GM21515 (cell line): ENCODE data around the gene MRPL52.
"Not testable (repeated sequence)": the region's sequence is repeated elsewhere in the genome, so short reads cannot be mapped to it uniquely, and the experiment has no call there.

Experiments used
- ATAC-seq: cut with Tn5 transposase; IDR thresholded peaks from one replicate; pipeline ENCODE4 v1.9.1; 2021; ENCODE audit not compliant: unreplicated experiment

MRPL52 gene

GRCh38 chr14:22837750-22838538 is 8.3 kb downstream of the MRPL52 start:
- no peak for ATAC-seq

GRCh38 chr14:22838631-22839041 is 8.9 kb downstream of the MRPL52 start:
- ATAC-seq, result no peak

GRCh38 chr14:22839159-22839779 is 9.6 kb downstream of the MRPL52 start:
- ATAC-seq, result no peak

- no peak for ATAC-seq
These were observed 11.6 kb downstream of the MRPL52 start for GRCh38 chr14:22841311-22841710.

GRCh38 chr14:22841769-22842168 is 12.1 kb downstream of the MRPL52 start:
- no peak for ATAC-seq

- no peak for ATAC-seq
These were observed 12.8 kb downstream of the MRPL52 start for GRCh38 chr14:22842211-22843122.

GRCh38 chr14:22843123-22843925 is 13.6 kb downstream of the MRPL52 start:
- no peak for ATAC-seq

- ATAC-seq, result no peak
These were observed 14.8 kb downstream of the MRPL52 start for GRCh38 chr14:22844221-22845102.

GRCh38 chr14:22845103-22845394 is 15.4 kb downstream of the MRPL52 start:
- ATAC-seq, result no peak

- no peak for ATAC-seq
These were observed 16.3 kb downstream of the MRPL52 start for GRCh38 chr14:22845821-22846625.

- no peak for ATAC-seq
These were observed 17.2 kb downstream of the MRPL52 start for GRCh38 chr14:22846811-22847307.

GRCh38 chr14:22847661-22848341 is 18.1 kb downstream of the MRPL52 start:
- ATAC-seq, result no peak

GRCh38 chr14:22848351-22849164 is 18.9 kb downstream of the MRPL52 start:
- ATAC-seq, result no peak

- ATAC-seq, result no peak
These were observed 19.6 kb downstream of the MRPL52 start for GRCh38 chr14:22849212-22849819.

- no peak for ATAC-seq
These were observed 21.5 kb downstream of the MRPL52 start for GRCh38 chr14:22850944-22851764.

- ATAC-seq, result not testable (repeated sequence)
These were observed 22.5 kb downstream of the MRPL52 start for GRCh38 chr14:22852178-22852577.
